HK-2 (cell line): ENCODE data around the gene ATPAF1.
A peak's percentile ranks its signal among the peaks of the same experiment; 100 is the strongest.
"Not testable (repeated sequence)": the region's sequence is repeated elsewhere in the genome, so short reads cannot be mapped to it uniquely, and the experiment has no call there.

Source experiments
- DNase-seq: peaks from one replicate; pipeline ENCODE4 v3.0.0-alpha.2; 2018; ENCODE audit not compliant: unreplicated experiment

ATPAF1 gene

GRCh38 chr1:46681333-46682034, 13.3 kb upstream of the ATPAF1 start:
- no peak for DNase-seq

- no peak for DNase-seq
These were observed 11.8 kb upstream of the ATPAF1 start for GRCh38 chr1:46679789-46680573.

GRCh38 chr1:46677339-46677738, 9.2 kb upstream of the ATPAF1 start:
- DNase-seq = no peak

GRCh38 chr1:46676531-46676930, 8.4 kb upstream of the ATPAF1 start:
- DNase-seq = no peak

- no peak for DNase-seq
These were observed 7.6 kb upstream of the ATPAF1 start for GRCh38 chr1:46675549-46676314.

- DNase-seq = peak; percentile 17
These were observed 5.6 kb upstream of the ATPAF1 start for GRCh38 chr1:46673749-46674182.

- DNase-seq = no peak
These were observed 4.5 kb upstream of the ATPAF1 start for GRCh38 chr1:46672696-46673095.

GRCh38 chr1:46671554-46671953, 3.4 kb upstream of the ATPAF1 start, which contains the start of gene TEX38:
Gene TEX38, plus strand, starts transcription at chr1:46671854. Its CDS starts 81 bp downstream, at chr1:46671935.
- no peak for DNase-seq

GRCh38 chr1:46670134-46670533, 2.0 kb upstream of the ATPAF1 start:
- no peak for DNase-seq

- no peak for DNase-seq
These were observed 2.2 kb downstream of the ATPAF1 start for GRCh38 chr1:46665983-46666382.

GRCh38 chr1:46662919-46663318, 5.2 kb downstream of the ATPAF1 start:
- not testable (repeated sequence) for DNase-seq

- DNase-seq = not testable (repeated sequence)
These were observed 8.0 kb downstream of the ATPAF1 start for GRCh38 chr1:46660116-46660515.

- DNase-seq = no peak
These were observed 8.8 kb downstream of the ATPAF1 start for GRCh38 chr1:46659307-46659870.

GRCh38 chr1:46657775-46658174, 10.4 kb downstream of the ATPAF1 start:
- no peak for DNase-seq

GRCh38 chr1:46656643-46657042, 11.5 kb downstream of the ATPAF1 start:
- DNase-seq = no peak

- DNase-seq = no peak
These were observed 12.3 kb downstream of the ATPAF1 start for GRCh38 chr1:46655848-46656247.

- DNase-seq = not testable (repeated sequence)
These were observed 13.5 kb downstream of the ATPAF1 start for GRCh38 chr1:46654698-46655097.

- DNase-seq = no peak
These were observed 14.2 kb downstream of the ATPAF1 start for GRCh38 chr1:46654012-46654411.

GRCh38 chr1:46653405-46653958, 14.7 kb downstream of the ATPAF1 start:
- DNase-seq = no peak

- DNase-seq = no peak
These were observed 15.7 kb downstream of the ATPAF1 start for GRCh38 chr1:46652321-46653100.

GRCh38 chr1:46651152-46651551, 17.0 kb downstream of the ATPAF1 start:
- DNase-seq = not testable (repeated sequence)
